ENCODE results near the gene MACROD2.

GRCh38 chr20:14826543-14827313 lies 831.4 kb downstream of the MACROD2 start:
- TF ChIP-seq, protein P1, sequence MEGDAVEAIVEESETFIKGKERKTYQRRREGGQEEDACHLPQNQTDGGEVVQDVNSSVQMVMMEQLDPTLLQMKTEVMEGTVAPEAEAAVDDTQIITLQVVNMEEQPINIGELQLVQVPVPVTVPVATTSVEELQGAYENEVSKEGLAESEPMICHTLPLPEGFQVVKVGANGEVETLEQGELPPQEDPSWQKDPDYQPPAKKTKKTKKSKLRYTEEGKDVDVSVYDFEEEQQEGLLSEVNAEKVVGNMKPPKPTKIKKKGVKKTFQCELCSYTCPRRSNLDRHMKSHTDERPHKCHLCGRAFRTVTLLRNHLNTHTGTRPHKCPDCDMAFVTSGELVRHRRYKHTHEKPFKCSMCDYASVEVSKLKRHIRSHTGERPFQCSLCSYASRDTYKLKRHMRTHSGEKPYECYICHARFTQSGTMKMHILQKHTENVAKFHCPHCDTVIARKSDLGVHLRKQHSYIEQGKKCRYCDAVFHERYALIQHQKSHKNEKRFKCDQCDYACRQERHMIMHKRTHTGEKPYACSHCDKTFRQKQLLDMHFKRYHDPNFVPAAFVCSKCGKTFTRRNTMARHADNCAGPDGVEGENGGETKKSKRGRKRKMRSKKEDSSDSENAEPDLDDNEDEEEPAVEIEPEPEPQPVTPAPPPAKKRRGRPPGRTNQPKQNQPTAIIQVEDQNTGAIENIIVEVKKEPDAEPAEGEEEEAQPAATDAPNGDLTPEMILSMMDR (IDR thresholded peaks at IDR 0.05) = no peak
- no peak for TF ChIP-seq POLR2A (IDR thresholded peaks at IDR 0.05)

All from body of pancreas (tissue), 4 donors.